NCI-H446 treated with DMSO at 0.1 percent for 48 hours (cell line): ENCODE measurements around the gene U2AF1.
"Not testable (repeated sequence)": the region's sequence is repeated elsewhere in the genome, so short reads cannot be mapped to it uniquely, and the experiment has no call there.

Source experiments
- DNase-seq: peaks from one replicate; lab custom pipeline; 2025; lab: John Stamatoyannopoulos, UW

Gene U2AF1

GRCh38 chr21:43076643-43077042, 30.7 kb downstream of the U2AF1 start:
- DNase-seq = not testable (repeated sequence)

DNA sequence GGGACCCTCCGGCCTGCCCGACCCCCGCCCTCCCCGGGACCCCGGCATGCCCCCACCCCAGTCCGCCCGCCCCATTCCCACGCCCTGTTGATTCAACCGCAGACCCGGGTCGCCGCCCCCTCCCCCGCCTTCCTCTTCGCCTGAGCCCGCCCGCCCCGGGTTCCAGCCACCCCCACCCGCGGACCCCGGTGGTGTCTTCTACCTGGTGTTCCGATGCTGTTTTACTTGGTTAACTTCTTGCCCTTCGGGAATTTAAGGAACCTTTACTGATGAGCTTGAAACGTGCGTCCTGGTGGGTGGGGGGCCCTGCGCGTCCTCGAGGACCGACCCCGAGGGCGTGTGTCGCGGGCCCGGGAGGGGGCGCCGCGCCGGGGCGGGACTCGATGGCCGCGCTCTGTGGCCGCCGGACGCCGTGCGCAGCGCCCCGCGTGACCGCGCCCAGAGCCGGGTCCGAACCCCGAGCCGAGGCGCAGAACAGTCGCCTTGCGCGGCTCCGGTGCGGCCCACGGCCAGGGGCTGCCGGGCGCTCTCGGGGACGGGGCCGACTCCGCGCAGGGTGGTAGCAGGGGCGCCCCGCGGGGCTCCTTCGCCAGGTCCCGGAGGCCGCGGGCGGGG, 31.2 kb downstream of the U2AF1 start:
- DNase-seq = not testable (repeated sequence)

DNA sequence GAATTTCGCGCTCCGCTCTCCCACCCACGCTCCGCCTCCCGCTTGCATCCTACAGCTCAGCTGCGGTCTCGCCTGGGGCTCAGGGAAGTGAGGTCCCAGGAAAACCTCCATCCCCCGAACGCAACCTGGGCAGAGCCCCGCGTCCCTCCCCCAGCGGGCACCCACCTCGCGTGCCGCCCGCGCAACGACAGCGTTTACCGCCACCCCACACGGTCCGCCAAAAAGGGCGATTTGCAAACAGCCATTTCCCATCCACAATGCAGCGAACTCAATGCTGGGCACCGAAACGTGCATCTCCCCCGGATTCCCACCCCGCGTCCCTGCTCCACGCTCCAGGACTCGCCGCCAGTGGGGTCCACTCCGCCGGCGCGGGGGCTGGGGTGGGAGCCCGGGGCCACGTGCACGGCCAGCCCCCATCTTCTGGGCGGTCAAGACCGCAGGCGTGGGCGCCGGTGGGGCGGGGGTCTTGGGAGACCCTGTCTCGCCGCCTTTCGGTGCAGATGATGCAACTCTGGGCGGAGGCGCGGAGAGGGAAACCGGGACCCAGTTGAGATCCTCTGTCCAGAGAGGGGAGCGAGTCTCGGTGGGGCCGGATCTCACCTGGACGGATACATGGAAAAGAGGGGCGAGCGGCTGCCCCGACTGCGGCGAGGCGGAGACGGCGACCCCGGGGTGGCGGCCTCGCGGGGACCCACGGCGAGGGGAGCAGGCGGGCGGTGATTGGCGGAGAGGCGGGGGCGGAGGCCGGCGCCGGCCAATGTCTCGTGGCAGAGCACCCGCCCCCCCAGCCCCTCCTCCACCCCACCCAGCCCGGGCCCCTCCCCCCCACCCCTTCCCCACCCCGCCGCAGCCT, 32.0 kb downstream of the U2AF1 start, which contains the start of gene CBS:
Gene CBS (minus strand): TSS at position 666 of the 853 bp plus-strand sequence. CDS start 3,642 bp downstream, outside the sequence.
- not testable (repeated sequence) for DNase-seq

- not testable (repeated sequence) for DNase-seq
Observed at GRCh38 chr21:43074401-43075169, 32.8 kb downstream of the U2AF1 start.

GRCh38 chr21:43072742-43073141, 34.6 kb downstream of the U2AF1 start:
- not testable (repeated sequence) for DNase-seq

- not testable (repeated sequence) for DNase-seq
Observed at GRCh38 chr21:43069682-43070081, 37.7 kb downstream of the U2AF1 start.

- not testable (repeated sequence) for DNase-seq
Observed at GRCh38 chr21:43068065-43068464, 39.3 kb downstream of the U2AF1 start.

- DNase-seq = not testable (repeated sequence)
Observed at GRCh38 chr21:43066690-43067089, 40.7 kb downstream of the U2AF1 start.

- DNase-seq = not testable (repeated sequence)
Observed at GRCh38 chr21:43065991-43066390, 41.4 kb downstream of the U2AF1 start.

- not testable (repeated sequence) for DNase-seq
Observed at GRCh38 chr21:43064265-43064917, 43.0 kb downstream of the U2AF1 start.

GRCh38 chr21:43062955-43063664, 44.3 kb downstream of the U2AF1 start:
- not testable (repeated sequence) for DNase-seq

- not testable (repeated sequence) for DNase-seq
Observed at GRCh38 chr21:43053112-43053511, 54.3 kb downstream of the U2AF1 start.

- DNase-seq = not testable (repeated sequence)
Observed at GRCh38 chr21:43045876-43046821, 61.2 kb downstream of the U2AF1 start.

DNA sequence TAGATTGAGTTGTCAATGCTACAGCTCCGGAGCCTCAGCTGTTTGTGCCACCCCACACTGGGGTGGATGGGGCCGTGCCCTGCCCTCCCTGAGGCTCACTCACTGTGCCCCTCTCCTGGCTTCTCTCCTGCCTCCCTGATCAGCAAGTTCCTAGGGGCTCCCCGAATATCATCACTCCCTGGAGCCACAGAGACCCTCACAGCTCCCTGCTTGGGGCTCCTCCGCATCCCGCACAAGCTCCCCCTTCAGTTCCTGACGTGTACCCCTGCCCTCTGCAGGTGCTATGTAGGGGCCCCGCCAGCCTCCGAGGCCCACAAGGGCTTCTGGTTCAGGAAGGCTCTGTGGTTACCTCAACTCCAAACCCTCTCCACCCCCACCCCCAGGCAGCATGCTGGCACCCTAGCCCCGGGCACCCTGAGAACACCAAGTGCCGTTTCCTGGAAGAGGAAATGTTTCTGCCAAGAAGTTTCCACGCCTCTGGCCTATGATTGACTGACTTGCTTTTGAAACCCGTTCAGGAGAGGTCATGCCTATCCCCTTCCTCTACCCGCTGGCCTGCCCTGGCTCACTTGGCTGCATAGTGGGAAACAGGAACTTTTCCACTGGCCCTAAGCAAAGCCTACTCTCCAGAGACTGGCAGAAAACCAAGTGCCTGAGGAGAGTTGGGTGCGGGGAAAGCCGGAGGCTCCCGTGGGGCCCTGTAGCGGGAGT, 62.0 kb downstream of the U2AF1 start:
- not testable (repeated sequence) for DNase-seq

DNA sequence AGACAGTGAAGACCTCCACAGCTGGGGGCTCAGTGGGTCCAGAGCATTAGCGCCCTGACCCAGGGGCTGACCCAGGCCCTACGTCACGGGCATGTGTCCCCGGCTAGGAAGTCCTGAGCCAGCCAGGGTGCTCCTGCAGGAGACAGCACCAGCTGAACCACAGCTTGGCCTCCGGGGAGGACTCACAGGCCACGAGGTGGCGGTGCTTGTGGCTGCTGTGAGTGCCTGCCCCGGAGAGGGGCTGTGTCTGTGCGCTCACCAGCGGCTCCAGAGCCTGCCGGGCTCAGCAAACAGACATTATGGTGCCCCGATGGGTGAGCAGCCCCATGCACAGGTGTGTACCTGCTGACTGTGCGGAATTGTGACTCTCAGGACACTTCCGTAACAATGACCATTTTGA, 62.8 kb downstream of the U2AF1 start:
- DNase-seq = not testable (repeated sequence)

DNA sequence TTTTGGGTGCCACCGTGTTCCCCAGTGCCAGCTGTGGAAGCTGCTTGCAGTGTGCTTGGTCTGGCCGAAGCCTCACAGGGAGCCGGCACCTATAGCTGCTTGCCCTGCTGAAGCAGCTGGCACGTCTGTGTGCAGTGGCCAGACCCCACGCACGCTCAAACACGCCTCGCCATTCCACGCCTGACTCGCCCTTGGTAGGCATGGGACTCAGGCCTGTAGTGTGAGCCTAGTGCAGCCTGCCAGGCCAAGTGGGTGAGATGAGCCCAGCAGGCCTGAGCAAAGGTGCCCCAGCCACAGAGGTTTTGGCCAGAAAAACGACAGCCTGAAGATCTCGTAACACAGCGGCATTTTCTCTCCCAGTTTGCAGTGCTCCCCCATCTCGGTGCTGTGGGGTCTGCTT, 64.1 kb downstream of the U2AF1 start:
- not testable (repeated sequence) for DNase-seq
